WI38 (cell line): ENCODE measurements around the gene MAML3.

Experiments
- H3K4me3 ChIP-seq: 2 replicates; pipeline ENCODE4 v1.5.1; 2011; ENCODE audit warnings: low read depth, mild to moderate bottlenecking, control low read depth, low read length
- CTCF ChIP-seq: IDR thresholded peaks from 2 replicates; pipeline ENCODE4 v1.5.1; 2012; ENCODE audit warnings: low read depth, mild to moderate bottlenecking, control low read depth, low read length

Gene MAML3

DNA sequence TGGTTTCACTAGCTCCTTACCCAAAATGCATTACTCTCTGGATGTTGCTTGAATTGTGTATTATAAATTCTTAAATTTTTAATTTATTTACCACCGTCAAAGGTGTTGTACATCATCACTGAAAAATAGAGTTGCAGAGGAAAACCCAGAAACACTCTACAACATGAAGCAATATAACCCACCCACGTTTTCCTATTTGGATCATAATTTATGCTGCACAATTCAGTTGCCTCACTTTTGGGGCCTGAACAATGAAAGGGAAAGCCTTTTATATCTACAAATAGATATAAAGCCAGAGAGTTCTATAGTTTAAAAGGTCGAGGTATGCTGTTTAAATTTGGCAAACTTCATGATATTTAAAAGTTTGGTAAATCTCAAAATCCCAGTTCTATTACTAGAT, 372.9 kb downstream of the MAML3 start:
- TF ChIP-seq CTCF = no peak
- H3K4me3 ChIP-seq = no peak overlapping the region

DNA sequence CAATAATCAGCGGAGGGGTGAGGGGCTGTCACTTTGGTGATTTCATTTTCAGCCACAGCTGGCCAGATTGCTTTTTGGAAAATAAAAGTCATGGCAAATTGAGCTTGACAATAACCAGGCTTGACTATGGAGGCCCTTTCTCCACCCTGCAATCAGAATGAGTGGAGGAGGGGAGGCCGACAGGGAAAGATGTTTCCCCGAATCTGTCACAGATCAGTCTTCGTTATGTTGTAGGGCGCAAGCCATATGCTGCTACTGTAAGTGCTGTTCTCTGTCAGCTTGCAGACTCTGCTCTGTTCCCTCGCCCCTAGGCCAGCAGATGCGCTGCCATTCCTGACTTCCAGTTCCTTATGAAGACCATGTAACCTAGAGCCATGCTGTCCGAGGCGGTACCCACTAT, 374.3 kb downstream of the MAML3 start:
- H3K4me3 ChIP-seq = no peak overlapping the region
- TF ChIP-seq CTCF = no peak

- no peak for TF ChIP-seq CTCF
- no peak overlapping the region for H3K4me3 ChIP-seq
Observed at GRCh38 chr4:139777757-139778156, 376.2 kb downstream of the MAML3 start.

GRCh38 chr4:139776235-139776634, 377.7 kb downstream of the MAML3 start:
- TF ChIP-seq CTCF = no peak
- H3K4me3 ChIP-seq = no peak overlapping the region

- no peak overlapping the region for H3K4me3 ChIP-seq
- no peak for TF ChIP-seq CTCF
Observed at GRCh38 chr4:139774759-139775487, 379.1 kb downstream of the MAML3 start.

GRCh38 chr4:139773560-139774318, 380.2 kb downstream of the MAML3 start:
- H3K4me3 ChIP-seq = no peak overlapping the region
- no peak for TF ChIP-seq CTCF

DNA sequence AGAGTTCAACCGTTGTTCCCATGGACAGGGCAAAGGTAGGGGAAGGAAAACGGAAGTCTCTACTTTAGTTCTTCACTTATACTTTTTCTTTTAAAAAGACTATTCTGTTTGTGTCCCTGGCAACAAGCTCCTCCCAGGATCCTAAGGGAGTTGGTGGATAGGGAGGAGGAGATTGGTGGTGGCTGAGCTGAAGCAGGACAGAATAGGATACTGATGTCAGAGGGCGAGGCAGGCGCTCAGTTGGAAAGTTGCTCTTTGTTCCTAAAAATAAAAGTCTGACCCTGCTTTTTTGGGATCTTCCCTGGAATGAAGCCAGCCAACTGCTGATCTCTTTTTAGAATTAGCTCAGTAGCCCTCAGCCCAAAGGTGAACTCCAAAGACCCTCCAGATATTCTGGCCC, 383.6 kb downstream of the MAML3 start:
- no peak overlapping the region for H3K4me3 ChIP-seq
- TF ChIP-seq CTCF = no peak
